Natural killer cell (primary cell): ENCODE measurements around the gene TRIM52. TPM values are rescaled to one million over a fixed set of nuclear protein-coding genes. Genes with fewer than 3 reads are reported as not detected.
A peak's percentile ranks its signal among the peaks of the same experiment; 100 is the strongest.

Experiments
- ATAC-seq, 3 donors: fragments of 150-1000 bp in 2 of 3; fragments of 200-7000 bp in 1 of 3; cut with Tn5 transposase; 1 replicate in 1 of 3; 2 replicates in 2 of 3; pipeline ENCODE4 v1.10.0; 2021; ENCODE audit warnings: mild to moderate bottlenecking in 2 of 3, moderate library complexity in 2 of 3
- DNase-seq, 2 donors: peaks; one replicate each; pipeline versions ENCODE4 v3.0.0 to v3.0.0-alpha.2; 2013 to 2021; ENCODE audit warnings: mixed read lengths in 1 of 2
- H3K27ac ChIP-seq: one replicate; pipeline ENCODE4 v1.5.1; 2013; ENCODE audit warnings: mild to moderate bottlenecking, low read length
- H3K27me3 ChIP-seq: one replicate; pipeline ENCODE4 v1.6.1; 2013; ENCODE audit warnings: low read length; ENCODE audit not compliant: control insufficient read depth, insufficient read depth
- H3K36me3 ChIP-seq: one replicate; pipeline ENCODE4 v1.6.1; 2013; ENCODE audit warnings: low read length; ENCODE audit not compliant: control insufficient read depth, insufficient read depth
- H3K4me1 ChIP-seq: one replicate; pipeline ENCODE4 v1.6.1; 2013; ENCODE audit warnings: low read length; ENCODE audit not compliant: control insufficient read depth, insufficient read depth
- H3K4me3 ChIP-seq: one replicate; pipeline ENCODE4 v1.5.1; 2013; ENCODE audit warnings: low read length
- H3K9me3 ChIP-seq: one replicate; pipeline ENCODE4 v1.6.1; 2013; ENCODE audit warnings: low read length; ENCODE audit not compliant: control insufficient read depth, insufficient read depth
- H3K27ac Mint-ChIP-seq, 2 donors: one replicate each; pipeline ENCODE4 v1.8.0; 2022; ENCODE audit warnings: mild to moderate bottlenecking in 2 of 2, mixed read lengths in 2 of 2, moderate library complexity in 1 of 2
- H3K27me3 Mint-ChIP-seq, 2 donors: one replicate each; pipeline ENCODE4 v1.8.0; 2022; ENCODE audit warnings: low read depth in 2 of 2, mixed read lengths in 2 of 2
- H3K36me3 Mint-ChIP-seq: one replicate; pipeline ENCODE4 v1.8.0; 2022; ENCODE audit warnings: mixed read lengths
- H3K4me1 Mint-ChIP-seq, 2 donors: one replicate each; pipeline ENCODE4 v1.8.0; 2022; ENCODE audit warnings: mixed read lengths in 2 of 2
- H3K4me3 Mint-ChIP-seq: one replicate; pipeline ENCODE4 v1.8.0; 2022; ENCODE audit warnings: mild to moderate bottlenecking, moderate library complexity, mixed read lengths
- H3K9me3 Mint-ChIP-seq, 2 donors: one replicate each; pipeline ENCODE4 v1.8.0; 2022; ENCODE audit warnings: mixed read lengths in 2 of 2
- WGBS: methylation state at CpG from one replicate; pipeline ENCODE4 v1.1.7; 2013; ENCODE audit warnings: missing lambda C conversion rate; ENCODE audit not compliant: insufficient coverage; 5-methylcytosine and 5-hydroxymethylcytosine counted together
- intact Hi-C: fragments of 100-400 bp; cut with micrococcal nuclease; formaldehyde crosslinking; loops from one replicate; pipeline ENCODE4 v1.14.2; 2022
- total RNA-seq, 4 donors: library from RNA; stranded (reverse); fragments of 120-200 nt in 1 of 4; gene quantifications; one replicate each; pipeline versions ENCODE4 v1.2.3 to v1.2.4, GENCODE V29; 2013 to 2022
- TF ChIP-seq, protein P1 (sequence below): fragments of 200-600 bp; IDR thresholded peaks from one replicate; pipeline ENCODE4 v1.8.0; 2022; ENCODE audit warnings: antibody characterized with exemption

TRIM52 gene
- total RNA-seq, 3 donors from 2014 or later (not counting 1 experiment from before 2014, with no cell fraction given), result 43.4 to 60.0 (median 44.4) TPM

DNA sequence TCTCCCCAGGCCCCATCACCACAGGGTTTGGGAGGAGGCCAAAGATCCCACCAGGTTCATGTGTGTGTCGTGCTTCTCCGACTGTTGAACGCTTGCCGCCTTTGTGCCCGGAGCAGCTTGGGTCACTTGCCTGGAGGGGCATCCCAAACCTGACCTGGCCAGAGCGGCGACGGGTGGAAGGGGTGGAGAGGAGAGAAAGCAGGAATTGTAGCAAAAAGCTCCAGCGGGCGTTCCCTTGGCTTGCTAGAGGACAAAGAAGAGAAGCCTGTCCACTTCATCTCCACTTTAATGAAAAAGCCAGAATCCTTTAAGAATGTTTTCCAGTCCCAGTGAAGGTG lies 40.8 kb downstream of the TRIM52 start:
- no peaks in the 10 kb centered on the region for H3K36me3 ChIP-seq
- ATAC-seq (no peak), DNase-seq (no peak)
- Mint-ChIP-seq H3K4me1 (peaks cover 71 to 80% of the 10 kb centered on the region in 2 donors), H3K9me3 (no peaks in the 10 kb centered on the region), H3K27ac (peak overlapping the region; percentile 96 to 99), H3K4me3 (peak overlapping the region; percentile 69), H3K27me3 (peaks cover 0 to 2% of the 10 kb centered on the region in 2 donors), H3K36me3 (peaks cover 6% of the 10 kb centered on the region)
- H3K27ac ChIP-seq, result no peak overlapping the region
- H3K4me1 ChIP-seq, result peaks cover 73% of the 10 kb centered on the region
- H3K4me3 ChIP-seq, result no peak overlapping the region
- intact Hi-C loops, result loop anchor here (10.0 kb wide), 1 partner anchor 415 kb away; the partner anchor contains the start of gene MGAT1
- H3K9me3 ChIP-seq, result no peaks in the 10 kb centered on the region
- H3K27me3 ChIP-seq, result no peaks in the 10 kb centered on the region
- TF ChIP-seq, protein P1, sequence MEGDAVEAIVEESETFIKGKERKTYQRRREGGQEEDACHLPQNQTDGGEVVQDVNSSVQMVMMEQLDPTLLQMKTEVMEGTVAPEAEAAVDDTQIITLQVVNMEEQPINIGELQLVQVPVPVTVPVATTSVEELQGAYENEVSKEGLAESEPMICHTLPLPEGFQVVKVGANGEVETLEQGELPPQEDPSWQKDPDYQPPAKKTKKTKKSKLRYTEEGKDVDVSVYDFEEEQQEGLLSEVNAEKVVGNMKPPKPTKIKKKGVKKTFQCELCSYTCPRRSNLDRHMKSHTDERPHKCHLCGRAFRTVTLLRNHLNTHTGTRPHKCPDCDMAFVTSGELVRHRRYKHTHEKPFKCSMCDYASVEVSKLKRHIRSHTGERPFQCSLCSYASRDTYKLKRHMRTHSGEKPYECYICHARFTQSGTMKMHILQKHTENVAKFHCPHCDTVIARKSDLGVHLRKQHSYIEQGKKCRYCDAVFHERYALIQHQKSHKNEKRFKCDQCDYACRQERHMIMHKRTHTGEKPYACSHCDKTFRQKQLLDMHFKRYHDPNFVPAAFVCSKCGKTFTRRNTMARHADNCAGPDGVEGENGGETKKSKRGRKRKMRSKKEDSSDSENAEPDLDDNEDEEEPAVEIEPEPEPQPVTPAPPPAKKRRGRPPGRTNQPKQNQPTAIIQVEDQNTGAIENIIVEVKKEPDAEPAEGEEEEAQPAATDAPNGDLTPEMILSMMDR, result no peak
- over 99% methylated on average over 10 of the region's 10 CpGs for WGBS

DNA sequence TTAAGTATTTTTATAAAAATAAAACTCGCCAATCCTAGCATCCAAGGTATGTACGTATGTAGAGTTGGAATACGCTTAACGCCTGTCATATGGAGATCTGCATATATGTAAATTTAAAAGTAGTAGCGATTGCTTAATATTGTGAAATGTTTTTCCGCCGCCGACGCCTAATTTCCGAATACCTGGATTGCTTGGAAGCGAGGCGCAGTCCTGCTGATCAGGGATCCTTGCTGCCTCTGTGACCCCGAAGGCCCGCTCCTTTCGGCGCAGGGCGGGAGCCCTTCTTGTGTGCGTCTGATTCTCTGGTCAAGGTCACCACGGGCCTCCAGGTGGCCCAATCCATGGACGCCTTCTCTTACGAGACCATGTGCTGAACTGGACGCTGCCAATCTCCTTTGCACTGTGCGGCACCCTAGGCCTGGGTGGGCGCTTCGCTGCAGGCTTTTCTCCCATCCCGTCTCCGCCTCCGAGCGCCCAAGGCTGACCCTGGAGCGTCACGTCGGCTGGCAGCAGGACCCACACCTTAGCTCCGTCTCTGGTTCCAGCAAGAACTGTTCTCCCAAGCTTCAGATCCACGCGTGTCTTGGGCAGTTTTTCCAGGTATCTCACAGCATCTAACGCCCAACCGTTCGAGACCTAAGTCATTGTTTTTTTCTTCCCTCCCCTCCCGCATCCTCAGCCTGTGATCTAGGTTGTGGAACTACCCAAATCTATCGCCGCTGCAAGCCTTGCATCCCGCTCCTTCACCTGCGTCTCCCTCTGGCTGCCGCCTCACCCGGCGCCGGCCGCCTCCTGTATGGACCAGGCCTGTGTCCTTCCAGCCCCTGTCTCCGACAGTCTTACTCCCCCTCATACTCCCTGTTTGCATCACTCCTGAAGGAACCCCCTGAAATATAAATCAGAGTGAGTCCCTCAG lies 41.4 kb downstream of the TRIM52 start:
- Mint-ChIP-seq H3K27me3 (peaks cover 0 to 2% of the 10 kb centered on the region in 2 donors), H3K4me3 (peak overlapping the region; percentile 69), H3K9me3 (no peaks in the 10 kb centered on the region), H3K4me1 (peaks cover 66 to 74% of the 10 kb centered on the region in 2 donors), H3K27ac (peak overlapping the region; percentile 96 to 99), H3K36me3 (peaks cover 6% of the 10 kb centered on the region)
- TF ChIP-seq, protein P1, result no peak
- ATAC-seq, result no peak
- H3K36me3 ChIP-seq, result no peaks in the 10 kb centered on the region
- peaks cover 66% of the 10 kb centered on the region for H3K4me1 ChIP-seq
- DNase-seq, result no peak
- no peak overlapping the region for H3K27ac ChIP-seq
- WGBS, result 87% methylated on average over 49 of the region's 49 CpGs
- intact Hi-C loops, result loop anchor here (10.0 kb wide), 1 partner anchor 415 kb away; the partner anchor contains the start of gene MGAT1
- H3K9me3 ChIP-seq, result no peaks in the 10 kb centered on the region
- no peak overlapping the region for H3K4me3 ChIP-seq
- H3K27me3 ChIP-seq, result no peaks in the 10 kb centered on the region

DNA sequence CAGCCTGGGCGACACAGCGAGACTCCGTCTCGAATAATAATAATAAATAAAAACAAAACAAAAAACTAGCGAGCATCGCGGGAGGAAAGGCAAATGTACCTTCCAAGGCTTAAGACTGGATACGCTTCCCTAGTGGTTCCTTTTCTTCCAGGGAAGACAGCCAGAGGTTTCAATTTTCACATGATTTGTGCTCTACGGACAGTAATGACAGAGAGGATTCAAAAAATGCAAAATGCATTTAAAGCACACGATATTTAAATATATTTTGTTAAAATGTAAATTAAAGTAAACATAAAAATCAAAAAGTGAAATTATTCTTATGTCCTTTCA lies 42.2 kb downstream of the TRIM52 start:
- peaks cover 0 to 2% of the 10 kb centered on the region in 2 donors for H3K27me3 Mint-ChIP-seq
- H3K9me3 Mint-ChIP-seq, result no peaks in the 10 kb centered on the region
- no peak overlapping the region for H3K27ac ChIP-seq
- DNase-seq (no peak), ATAC-seq (no peak)
- peak overlapping the region; percentile 61 for H3K4me3 ChIP-seq
- TF ChIP-seq, protein P1, result no peak
- H3K9me3 ChIP-seq, result no peaks in the 10 kb centered on the region
- H3K27ac Mint-ChIP-seq, result peak overlapping the region; percentile 93 to 99
- H3K4me1 Mint-ChIP-seq, result peaks cover 59 to 67% of the 10 kb centered on the region in 2 donors
- no peaks in the 10 kb centered on the region for H3K36me3 ChIP-seq
- H3K36me3 Mint-ChIP-seq, result peaks cover 6% of the 10 kb centered on the region
- peak overlapping the region; percentile 94 for H3K4me3 Mint-ChIP-seq
- no peaks in the 10 kb centered on the region for H3K27me3 ChIP-seq
- intact Hi-C loops, result loop anchor here (1.0 kb wide), 1 partner anchor 11 kb away; no protein-coding TSS in a partner anchor
- WGBS, result 44% methylated on average over 7 of the region's 10 CpGs
- peaks cover 59% of the 10 kb centered on the region for H3K4me1 ChIP-seq
